OCI-LY7 (cell line): ENCODE results near the gene INPP5A. TPM values are rescaled to one million over a fixed set of nuclear protein-coding genes. Genes with fewer than 3 reads are reported as not detected.

Experiments used
- BruUV-seq: library from RNA; stranded (reverse); fragments of 400-500 nt; replicated peaks from 2 replicates; lab custom pipeline; 2021; lab: Mats Ljungman, UMichigan
- CTCF ChIA-PET: fragments of 300-600 bp; sonication (Branson Sonifier 250); formaldehyde crosslinking; loops from one replicate; lab custom pipeline; 2022; ENCODE audit warnings: antibody characterized with exemption; ENCODE audit not compliant: unreplicated experiment; lab: Charles Lee
- POLR2A ChIA-PET: fragments of 300-600 bp; sonication (Branson Sonifier 250); formaldehyde crosslinking; loops from one replicate; lab custom pipeline; 2022; ENCODE audit warnings: antibody characterized with exemption; lab: Charles Lee
- DNase-seq: peaks from one replicate; pipeline ENCODE4 v3.0.0-alpha.2; 2015; ENCODE audit warnings: low spot score
- H2AFZ ChIP-seq: fragments of 200-600 bp; sonication (generic), shearing (Covaris generic); 2 replicates; pipeline ENCODE4 v1.6.1; 2014; ENCODE audit warnings: mild to moderate bottlenecking, antibody characterized with exemption, low read length, moderate library complexity
- H3K27ac ChIP-seq: fragments of 200-600 bp; sonication (generic); 2 replicates; pipeline ENCODE4 v1.5.1; 2014; ENCODE audit warnings: mixed run types, low read depth, mild to moderate bottlenecking, moderate library complexity, low read length, inconsistent platforms; ENCODE audit not compliant: poor library complexity, severe bottlenecking
- H3K36me3 ChIP-seq: fragments of 200-600 bp; sonication (generic); 2 replicates; pipeline ENCODE4 v1.6.1; 2014; ENCODE audit warnings: mild to moderate bottlenecking, antibody characterized with exemption, low read length, moderate library complexity, mixed read lengths; ENCODE audit not compliant: insufficient read depth
- H3K4me1 ChIP-seq: fragments of 200-600 bp; sonication (generic); 2 replicates; pipeline ENCODE4 v1.5.1; 2014; ENCODE audit warnings: mild to moderate bottlenecking, low read length; ENCODE audit not compliant: insufficient read depth, poor library complexity, severe bottlenecking
- H3K4me2 ChIP-seq: fragments of 200-600 bp; sonication (generic); 2 replicates; pipeline ENCODE4 v1.6.1; 2014; ENCODE audit warnings: mild to moderate bottlenecking, low read length
- H3K4me3 ChIP-seq: fragments of 200-600 bp; sonication (generic); 2 replicates; pipeline ENCODE4 v1.5.1; 2014; ENCODE audit warnings: mild to moderate bottlenecking, low read depth, low read length; ENCODE audit not compliant: poor library complexity, severe bottlenecking
- H3K79me2 ChIP-seq: fragments of 200-600 bp; sonication (generic); 2 replicates; pipeline ENCODE4 v1.6.1; 2016; ENCODE audit warnings: low read depth, mild to moderate bottlenecking, low read length, moderate library complexity, mixed read lengths; ENCODE audit not compliant: insufficient read depth
- H3K9me2 ChIP-seq: fragments of 200-600 bp; sonication (generic); 2 replicates; pipeline ENCODE4 v1.6.1; 2016; ENCODE audit warnings: mild to moderate bottlenecking, low read length, mixed read lengths; ENCODE audit not compliant: insufficient read depth
- H3K9me3 ChIP-seq: fragments of 200-600 bp; sonication (generic); 2 replicates; pipeline ENCODE4 v1.6.1; 2014; ENCODE audit warnings: mild to moderate bottlenecking, mixed run types, low read length, mixed read lengths
- H4K20me1 ChIP-seq: fragments of 200-600 bp; sonication (generic); 2 replicates; pipeline ENCODE4 v1.6.1; 2014; ENCODE audit warnings: mild to moderate bottlenecking, antibody characterized with exemption, low read length, moderate library complexity, mixed read lengths; ENCODE audit not compliant: insufficient read depth
- CTCF ChIP-seq: fragments of 200-600 bp; sonication (generic); conservative IDR thresholded peaks from 2 replicates; pipeline ENCODE4 v1.5.1; 2014; ENCODE audit warnings: mild to moderate bottlenecking, antibody characterized with exemption, low read length, moderate library complexity, mixed read lengths
- EZH2phosphoT487 ChIP-seq: fragments of 200-600 bp; sonication (generic); IDR thresholded peaks from 2 replicates; pipeline ENCODE4 v1.6.1; 2018; ENCODE audit warnings: low read depth, borderline replicate concordance, mild to moderate bottlenecking, mixed run types, antibody characterized with exemption, low read length, moderate library complexity, mixed read lengths
- intact Hi-C: fragments of 100-400 bp; cut with micrococcal nuclease; formaldehyde crosslinking; loops from one replicate; pipeline ENCODE4 v1.10.0; 2022; ENCODE audit not compliant: unreplicated experiment
- total RNA-seq, 2 experiments: library from RNA; depleted of rRNA in 1 of 2; stranded (reverse); fragments of >200 nt in 1 of 2; shearing (Covaris generic) in 1 of 2; gene quantifications; 2 replicates each; pipeline ENCODE4 v1.2.3, GENCODE V29; 2014 to 2022

The INPP5A gene
- total RNA-seq, 2 experiments from 2014 or later = 14.5 to 18.4 TPM

GRCh38 chr10:132659206-132660091 lies 121.9 kb downstream of the INPP5A start:
- no peaks in the 10 kb centered on the region for H3K36me3 ChIP-seq
- BruUV-seq = no TSS peak
- no peak for TF ChIP-seq EZH2phosphoT487
- TF ChIP-seq CTCF = no peak
- intact Hi-C loops = no loop called here
- ChIA-PET CTCF (no interaction called here), POLR2A (no interaction called here)
- no peak overlapping the region for H3K4me2 ChIP-seq
- no peaks in the 10 kb centered on the region for H3K9me3 ChIP-seq
- DNase-seq = no peak
- no peak overlapping the region for H3K4me3 ChIP-seq
- H3K4me1 ChIP-seq = no peaks in the 10 kb centered on the region
- no peaks in the 10 kb centered on the region for H3K79me2 ChIP-seq
- H2AFZ ChIP-seq = no peak overlapping the region
- H3K9me2 ChIP-seq = no peaks in the 10 kb centered on the region
- no peak overlapping the region for H3K27ac ChIP-seq
- no peaks in the 10 kb centered on the region for H4K20me1 ChIP-seq

DNA sequence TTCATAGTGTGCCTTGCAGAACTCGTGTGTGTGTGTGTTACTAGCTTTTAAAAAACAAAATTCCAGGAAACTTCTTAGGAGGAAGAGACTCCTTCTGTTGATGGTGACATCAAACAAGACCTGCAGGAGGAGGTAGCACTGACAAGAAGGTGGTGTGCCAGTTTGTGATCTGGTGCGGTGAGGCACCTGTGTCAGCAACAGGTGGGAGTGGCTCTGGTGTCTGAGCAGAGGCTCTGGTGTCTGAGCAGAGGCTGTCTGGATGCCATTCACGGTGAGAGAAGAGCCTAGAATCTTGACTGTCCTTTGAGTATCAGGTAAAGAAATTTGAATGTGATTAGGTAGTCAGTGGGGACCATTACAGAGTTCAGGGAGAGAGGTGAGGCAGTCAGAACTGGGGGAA lies 122.8 kb downstream of the INPP5A start:
- intact Hi-C loops = no loop called here
- ChIA-PET CTCF (no interaction called here), POLR2A (no interaction called here)
- Histone ChIP-seq H3K4me2 (no peak overlapping the region), H3K27ac (no peak overlapping the region), H3K36me3 (no peaks in the 10 kb centered on the region), H2AFZ (no peak overlapping the region), H3K4me1 (no peaks in the 10 kb centered on the region), H3K79me2 (no peaks in the 10 kb centered on the region), H3K9me2 (no peaks in the 10 kb centered on the region), H4K20me1 (no peaks in the 10 kb centered on the region), H3K9me3 (no peaks in the 10 kb centered on the region), H3K4me3 (no peak overlapping the region)
- TSS peak; percentile 39 for BruUV-seq
- no peak for TF ChIP-seq EZH2phosphoT487
- TF ChIP-seq CTCF = no peak
- DNase-seq = no peak
